Activated T-cell treated with anti-CD3 and anti-CD28 coated beads for 48 hours (primary cell): ENCODE measurements around the gene TBC1D9B.
"Not testable (repeated sequence)": the region's sequence is repeated elsewhere in the genome, so short reads cannot be mapped to it uniquely, and the experiment has no call there.

Experiments
- DNase-seq: peaks from one replicate; pipeline ENCODE4 v3.0.0-alpha.2; 2020; ENCODE audit warnings: low read depth

The TBC1D9B gene

DNA sequence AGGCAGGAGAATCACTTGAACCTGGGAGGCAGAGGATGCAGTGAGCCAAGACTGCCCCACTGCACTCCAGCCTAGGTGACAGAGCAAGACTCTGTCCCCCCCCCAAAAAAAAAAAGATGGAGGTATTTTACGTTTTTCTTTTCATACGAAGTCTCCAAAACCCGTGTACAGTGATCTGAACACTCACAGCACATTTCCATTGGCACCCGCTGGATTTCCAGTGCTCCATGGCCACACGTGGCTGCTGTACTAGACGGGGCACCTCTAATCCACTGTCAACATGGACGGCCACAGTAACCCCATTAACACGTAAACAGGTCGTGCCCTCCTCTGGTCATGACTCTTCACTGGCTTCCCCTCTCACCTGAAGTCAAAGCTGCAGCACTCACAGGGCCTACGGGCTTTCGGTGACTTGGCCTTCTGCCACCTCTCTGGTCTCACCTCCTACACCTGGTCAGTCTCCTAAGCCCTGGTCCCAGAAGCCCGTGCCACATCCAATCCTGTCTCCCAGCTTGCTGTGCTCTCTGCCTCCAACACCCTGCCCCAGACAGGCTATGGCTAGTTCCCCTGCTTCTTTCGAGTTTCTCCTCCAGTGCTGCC is 22.1 kb downstream of the TBC1D9B start:
- no peak for DNase-seq

DNA sequence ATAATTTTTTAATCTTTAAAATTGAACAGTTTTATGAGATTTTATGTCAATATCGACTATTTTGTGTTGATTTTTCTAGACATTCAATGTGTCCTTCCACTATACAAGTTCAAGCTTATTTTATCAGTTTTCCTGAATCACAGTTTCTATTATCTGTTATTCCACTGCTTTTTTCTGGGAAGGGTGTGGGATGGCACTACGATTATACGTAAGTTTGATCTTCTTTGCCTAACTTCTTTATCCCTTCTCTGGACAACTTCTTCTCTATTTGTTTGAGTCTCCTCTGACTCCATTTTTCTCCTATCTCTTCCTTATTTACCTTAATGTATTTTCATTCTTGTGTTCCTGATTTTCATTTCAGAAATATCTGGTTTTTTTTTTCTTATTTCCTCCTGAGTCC is 24.5 kb downstream of the TBC1D9B start:
- no peak for DNase-seq

DNA sequence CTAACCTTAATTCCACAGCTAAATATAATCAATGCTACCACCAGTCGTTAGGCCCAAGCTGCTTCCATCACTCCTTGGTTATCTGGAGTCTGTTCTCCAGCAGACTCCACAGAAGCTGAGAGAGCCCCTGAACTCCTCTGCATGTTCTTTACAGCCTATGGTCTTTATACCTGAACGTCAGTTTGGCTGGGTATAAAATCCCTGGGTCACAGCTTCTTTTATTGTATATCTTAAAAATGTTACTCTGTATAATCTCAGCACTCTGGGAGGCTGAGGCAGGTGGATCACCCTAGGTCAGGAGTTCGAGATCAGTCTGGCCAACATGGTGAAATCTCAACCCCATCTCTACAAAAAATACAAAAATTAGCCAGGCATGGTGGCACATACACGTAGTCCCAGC is 25.4 kb downstream of the TBC1D9B start:
- DNase-seq: no peak

DNA sequence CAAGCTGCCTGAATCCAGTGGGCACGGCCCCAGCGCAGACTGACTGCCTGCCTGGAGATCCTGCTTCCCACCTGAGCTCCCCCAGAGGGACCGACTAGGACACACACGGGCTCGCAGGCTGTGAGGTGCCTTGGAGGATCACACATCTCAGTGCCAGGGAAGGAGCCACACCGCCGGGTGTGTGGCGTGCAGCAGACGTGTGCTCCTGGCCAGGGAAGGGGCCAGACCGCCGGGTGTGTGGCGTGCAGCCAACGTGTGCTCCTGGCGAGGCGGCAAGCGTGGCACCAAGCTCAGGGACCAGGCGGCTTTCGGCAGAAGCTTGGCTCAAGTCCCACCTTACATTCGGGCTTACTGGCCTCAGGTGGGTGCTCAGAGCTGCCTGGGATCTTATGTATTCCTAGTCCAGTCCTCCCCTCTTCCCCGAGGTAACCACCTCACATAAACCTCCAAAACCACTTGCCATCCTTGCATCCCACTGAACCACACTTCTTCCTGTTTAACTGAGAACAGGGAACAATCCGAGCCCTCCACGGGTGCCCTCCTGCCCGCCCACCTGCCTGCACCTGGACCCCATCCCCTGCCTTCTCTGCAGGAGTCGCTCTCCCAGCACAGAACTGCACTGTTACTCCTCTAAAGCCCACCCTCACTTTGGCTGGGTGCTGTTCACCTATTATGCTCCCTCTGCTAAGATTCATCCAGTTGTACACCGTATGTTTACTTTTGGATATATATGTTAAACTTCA is 26.7 kb downstream of the TBC1D9B start:
- DNase-seq: no peak

DNA sequence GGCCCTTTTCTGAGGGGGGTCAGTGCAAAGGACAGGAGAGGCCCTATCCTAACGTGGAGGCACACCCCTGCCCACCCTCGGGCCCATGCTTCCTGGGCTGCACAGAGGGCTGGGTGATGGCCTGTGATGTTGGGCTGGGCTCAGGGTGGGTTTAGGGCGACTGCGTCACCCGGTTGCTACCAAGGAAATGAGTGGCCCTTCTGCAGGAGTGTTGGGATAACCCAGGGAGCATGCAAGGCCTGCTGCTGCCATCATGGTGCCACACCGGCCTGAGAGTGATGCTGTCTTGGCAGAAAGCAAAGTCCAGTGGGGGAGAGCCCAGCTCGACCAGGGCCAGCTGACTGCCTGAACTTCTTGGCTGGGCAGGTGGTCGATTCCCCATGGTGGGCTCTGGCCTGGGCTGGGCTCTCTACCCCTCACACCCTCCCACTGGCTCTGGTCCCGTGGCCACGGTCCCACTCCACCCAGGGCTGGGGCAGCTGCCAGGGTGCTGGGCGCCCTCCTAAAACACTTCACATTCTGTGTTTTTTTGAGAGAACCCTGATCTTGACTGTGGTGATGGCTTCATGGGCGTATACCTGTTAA is 27.5 kb downstream of the TBC1D9B start:
- DNase-seq: no peak

DNA sequence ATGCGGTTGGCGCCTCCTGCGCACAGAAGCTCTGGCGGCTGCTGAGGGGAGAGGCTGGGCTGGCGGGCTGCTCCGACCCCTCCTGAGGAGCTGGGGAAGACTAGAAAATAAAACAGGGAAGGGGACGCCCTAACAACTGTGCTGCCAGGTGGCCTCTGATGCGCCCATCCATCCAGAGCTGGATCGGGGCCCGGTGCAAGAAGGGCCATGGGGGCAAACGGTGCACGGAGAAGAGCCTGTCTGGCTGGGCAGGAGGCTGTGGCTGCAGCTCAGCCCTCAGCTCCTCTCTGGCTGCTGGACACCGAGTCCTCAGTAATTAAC is 28.0 kb downstream of the TBC1D9B start:
- no peak for DNase-seq

DNA sequence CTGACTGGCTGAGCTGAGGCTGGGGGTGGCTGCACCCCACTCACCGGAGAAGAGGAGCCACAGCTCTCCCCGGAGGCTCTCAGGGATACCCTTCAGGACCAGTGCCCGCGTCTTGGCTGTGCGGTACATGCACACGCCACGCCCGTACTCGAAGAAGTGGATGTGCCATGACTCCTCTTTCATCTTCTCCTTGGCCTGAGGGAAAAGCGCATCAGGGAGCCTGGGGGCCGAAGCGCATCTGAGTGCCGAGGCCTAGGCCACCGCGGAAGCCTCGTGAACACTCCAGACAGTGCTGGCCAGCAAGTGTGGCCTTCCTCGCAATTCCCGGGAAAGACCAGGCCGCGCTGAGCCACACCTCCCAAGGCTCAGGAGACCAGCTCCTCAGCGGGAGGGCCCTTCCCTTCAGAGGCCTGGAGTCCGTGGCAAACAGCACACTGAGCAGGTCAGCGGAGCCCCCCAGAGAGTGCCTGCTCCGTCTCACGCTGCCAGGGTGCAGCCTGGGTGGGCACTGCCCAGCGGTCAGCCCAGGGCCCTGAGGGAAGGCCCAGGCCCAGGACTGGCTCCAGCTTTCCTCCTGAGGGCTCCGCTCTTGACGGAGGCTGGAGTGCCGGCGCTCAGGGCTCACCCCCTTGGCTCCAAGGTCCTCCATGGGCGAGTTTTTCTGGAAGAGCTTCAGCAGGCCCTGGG is 28.6 kb downstream of the TBC1D9B start:
- DNase-seq: no peak

DNA sequence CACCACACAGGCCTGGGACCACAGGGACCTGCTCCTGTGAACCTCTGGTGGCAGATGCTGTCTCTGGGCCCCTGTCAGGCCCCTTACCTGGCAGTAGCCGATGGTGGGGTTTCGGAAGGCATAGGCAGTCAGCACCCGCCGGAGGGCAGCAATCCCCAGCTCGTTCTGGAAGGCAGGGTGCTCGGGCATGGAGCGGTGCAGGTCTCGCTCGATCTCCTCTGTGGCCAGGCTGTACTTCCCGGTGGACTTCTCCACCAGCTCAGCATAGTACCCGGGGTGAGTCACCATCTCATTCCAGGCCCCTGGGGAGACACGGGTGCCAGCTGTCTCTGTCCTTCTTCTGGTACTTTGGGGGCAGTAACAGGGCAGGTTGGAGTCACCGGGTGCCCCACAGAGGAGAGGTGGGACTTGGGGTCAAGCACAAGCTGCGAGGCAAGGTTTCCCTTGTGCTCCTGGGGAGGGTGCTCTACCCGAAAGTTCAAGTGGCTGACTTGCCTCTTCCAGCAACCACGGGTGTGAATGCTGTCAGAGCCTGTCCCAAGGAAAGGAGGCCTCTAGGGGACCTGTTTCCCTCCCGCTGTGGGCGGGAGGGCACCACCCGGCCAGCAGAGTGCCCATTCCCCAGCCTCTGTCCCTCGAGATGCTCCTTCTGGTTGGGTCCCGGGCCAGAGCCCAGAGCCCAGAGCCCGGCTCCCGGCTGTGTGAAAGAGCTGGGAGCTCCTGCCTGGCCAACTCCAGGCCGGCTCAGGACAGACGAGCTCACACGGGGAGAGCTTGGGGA is 29.3 kb downstream of the TBC1D9B start:
- DNase-seq: no peak

DNA sequence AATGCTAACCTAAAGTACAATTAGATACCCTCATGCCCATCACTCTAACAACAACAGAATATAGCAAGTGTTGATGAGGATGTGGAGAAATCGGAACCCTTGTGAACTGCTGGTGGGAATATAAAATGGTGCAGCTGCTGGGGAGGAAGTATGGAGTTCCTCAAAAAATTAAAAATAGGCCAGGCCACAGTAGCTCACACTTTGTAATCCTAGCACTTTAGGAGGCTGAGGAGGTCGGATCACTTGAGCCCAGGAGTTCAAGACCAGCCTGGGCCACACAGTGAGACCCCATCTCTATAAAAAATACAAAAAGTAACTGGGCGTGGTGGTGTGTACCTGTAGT is 31.1 kb downstream of the TBC1D9B start:
- DNase-seq: no peak

DNA sequence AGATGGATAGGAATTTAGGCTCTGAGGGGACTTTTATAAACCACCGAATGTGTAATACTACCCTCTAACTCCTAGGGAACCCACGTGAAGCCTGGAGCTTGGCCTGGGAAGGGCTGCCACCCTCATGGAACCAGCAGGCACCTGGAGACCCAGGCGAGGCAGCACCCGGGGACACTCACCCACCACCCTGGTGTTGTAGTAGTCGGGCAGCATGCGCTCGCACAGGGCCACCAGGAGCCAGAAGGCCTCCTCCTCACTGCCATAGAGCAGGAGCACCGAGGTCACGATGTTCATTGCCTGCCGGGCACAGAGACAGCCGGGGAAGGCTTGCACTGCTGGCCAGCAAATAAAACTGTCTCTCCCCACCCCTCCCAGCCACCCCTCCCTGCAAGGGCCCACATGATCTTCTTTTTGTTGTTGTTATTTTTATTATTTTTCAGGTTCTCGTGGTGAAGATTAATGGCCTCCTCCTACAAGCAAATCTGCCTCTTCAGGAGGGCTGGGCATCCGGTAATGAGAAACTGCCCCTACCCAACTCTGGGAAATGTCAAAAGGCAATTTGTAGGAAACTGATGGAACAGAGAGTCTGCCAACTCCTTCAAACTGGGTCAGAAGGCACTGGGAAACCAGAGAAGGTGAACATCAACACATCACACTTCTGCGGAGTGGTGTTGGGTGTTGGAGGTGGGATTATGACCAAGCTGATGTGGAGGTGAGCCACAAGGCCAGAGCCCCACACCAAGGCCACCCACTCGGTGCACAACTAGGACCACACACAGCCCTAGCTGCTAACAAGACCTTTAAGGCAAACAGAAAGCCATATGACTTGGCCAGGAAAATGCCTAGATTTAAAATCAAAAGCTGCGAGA is 31.7 kb downstream of the TBC1D9B start:
- no peak for DNase-seq

DNA sequence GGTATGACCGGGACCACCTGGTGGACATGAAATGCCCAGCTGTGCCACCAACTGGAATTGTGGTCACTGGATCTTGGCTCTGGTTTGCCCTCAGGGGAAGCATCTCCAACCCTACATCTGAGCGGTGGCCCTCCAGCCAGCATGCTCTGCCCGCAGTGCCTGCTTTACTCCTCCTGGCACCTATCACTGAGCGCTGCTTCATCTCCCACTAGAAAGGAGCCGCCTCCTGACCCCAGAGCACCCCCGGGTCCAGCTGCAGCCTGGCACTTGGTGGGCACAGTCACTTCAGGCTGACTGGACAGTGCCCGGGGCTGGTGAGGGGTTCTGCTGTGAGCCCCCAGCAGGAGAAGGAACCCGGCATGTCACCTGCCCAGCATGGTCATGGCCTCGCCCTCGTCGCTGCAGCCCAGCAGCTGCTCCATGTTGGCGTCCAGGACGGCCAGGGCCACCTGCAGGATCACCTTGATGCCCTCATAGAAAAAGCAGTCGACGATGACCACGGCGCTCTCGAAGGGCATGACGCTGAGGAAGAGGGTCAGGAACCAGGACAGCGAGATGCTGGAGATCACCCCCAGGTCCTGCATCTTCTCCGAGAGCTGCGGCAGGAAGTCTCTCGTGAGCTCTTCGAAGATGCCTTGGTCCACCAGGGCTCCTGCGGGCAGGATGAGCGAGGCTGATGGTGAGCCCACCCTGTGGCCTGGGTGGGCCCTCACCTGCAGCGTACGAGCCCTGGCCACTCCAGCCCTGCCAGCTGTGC is 33.0 kb downstream of the TBC1D9B start:
- no peak for DNase-seq

DNA sequence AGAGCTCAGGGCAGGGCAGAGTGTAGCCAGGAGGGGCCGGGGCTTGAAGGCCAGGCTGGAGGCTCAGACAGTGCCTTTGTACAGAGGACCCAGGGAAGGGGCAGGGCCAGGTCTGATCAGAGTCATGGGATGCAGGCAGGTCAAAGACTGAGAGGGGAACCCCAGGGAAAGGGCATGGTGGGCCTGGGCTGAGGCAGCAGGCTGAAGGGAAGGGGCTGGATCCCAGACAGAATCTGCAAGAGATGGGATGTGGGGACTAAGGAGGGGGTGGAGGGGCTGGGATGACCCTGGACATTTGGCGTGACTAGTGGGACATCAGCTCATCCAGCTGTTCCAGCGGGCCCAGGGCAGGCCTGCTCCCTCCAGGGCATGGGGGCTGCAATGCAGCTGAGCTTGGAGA is 33.6 kb downstream of the TBC1D9B start:
- DNase-seq: no peak

DNA sequence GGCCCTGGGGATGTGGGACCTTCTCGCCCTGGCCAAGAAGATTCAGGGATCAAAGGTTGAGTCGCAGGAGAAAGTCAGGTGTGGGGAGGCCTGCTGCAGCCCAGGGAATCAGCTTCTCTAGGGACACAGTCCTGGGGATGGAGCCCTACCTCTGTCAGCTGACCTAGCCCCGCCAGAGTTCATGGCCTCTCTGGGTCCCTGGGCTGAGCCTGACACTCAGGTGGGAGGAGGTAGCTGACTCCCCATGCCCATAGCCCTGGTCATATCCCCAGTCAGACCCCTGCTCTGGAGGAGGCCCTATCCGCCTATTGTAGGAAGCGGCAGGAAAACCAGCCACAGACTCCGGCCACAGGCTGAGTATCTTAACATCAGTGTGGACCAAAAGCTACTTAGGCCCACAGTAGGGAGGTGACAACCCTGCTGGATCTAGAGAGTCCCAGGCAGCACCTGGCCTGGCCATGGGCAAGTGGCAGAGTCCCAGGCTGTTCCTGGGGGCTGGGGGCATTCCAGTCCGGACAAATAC is 34.0 kb downstream of the TBC1D9B start:
- no peak for DNase-seq

DNA sequence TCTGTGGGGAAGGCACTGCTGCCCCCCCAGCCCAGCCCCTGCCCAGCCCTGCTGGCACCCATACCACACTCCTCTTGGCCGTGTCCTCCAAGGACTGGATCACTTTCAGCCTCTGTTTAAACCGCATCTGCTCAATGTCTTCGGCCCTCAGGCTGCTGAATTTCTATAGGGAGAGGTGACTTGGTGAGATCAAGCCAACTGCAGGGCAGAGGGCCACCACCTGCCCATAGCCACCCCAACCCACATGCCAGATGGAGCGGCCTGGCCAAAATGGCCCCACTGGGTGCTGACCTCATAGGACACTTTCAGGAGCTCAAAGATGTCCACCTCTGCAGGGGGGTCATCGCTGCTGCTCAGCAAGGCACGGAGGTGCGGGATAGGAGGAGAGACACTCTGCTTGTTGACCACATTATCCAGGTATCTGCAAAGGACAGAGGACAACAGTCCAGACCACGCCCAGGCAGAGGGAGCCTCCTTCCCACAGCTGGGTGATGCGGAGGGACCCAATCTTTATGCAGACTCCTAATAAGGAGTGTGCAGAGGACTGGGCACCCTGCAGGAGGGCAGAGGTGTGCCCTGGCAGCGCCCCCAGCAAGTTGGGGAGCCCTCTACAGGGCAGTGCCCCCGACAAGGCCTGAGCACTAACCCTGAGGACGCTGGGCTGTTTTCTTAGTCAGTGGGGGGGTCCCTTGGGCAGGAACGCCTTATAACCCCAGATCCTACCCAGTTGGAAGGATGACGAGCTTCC is 34.7 kb downstream of the TBC1D9B start:
- no peak for DNase-seq

DNA sequence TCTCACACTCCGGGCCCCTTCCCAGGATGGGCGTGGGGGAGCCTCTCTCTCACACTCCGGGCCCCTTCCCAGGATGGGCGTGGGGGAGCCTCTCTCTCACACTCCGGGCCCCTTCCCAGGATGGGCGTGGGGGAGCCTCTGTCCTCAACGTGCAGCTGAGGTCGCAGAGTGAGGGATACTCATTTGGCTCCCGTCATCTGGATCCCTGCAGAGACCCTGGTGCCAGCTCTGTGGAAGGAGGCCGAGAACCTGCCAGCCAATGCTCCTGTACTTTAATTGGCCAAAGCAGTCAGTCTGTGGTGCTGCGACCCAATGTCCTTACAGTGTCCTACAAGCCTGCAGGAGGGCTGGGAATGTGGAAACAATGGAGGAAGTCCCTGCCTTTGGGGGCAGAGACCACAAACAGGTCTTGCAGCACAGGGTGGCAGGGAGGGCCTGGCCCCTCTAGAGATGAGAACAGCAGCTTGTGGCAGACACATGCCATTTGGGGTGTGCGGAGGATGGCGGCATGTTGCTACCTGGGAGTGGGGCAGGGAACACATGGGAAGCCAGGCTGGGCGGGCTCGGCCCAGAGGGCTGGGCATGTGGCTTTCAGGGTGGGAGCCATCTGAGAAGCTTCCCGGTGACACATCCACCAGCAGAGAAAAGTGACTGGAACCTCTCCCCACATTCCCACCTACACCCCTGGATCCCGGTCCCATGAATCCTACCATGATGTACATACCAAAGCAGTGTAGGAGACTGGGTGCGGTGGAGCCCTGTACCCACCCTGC is 35.5 kb downstream of the TBC1D9B start:
- no peak for DNase-seq

DNA sequence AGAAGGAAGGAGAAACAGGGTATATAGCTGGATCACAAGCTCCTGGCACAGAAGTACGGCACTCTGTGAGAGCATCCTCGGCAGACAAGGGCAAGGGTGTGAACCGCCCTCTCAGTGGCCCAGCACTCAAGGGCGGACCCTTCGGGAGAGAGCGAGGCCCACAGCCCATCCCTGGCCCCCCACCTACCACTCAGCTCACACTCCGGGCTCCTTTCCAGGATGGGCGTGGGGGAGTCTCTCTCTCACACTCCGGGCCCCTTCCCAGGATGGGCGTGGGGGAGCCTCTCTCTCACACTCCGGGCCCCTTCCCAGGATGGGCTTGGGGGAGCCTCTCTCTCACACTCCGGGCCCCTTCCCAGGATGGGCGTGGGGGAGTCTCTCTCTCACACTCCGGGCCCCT is 36.2 kb downstream of the TBC1D9B start:
- DNase-seq: not testable (repeated sequence)

DNA sequence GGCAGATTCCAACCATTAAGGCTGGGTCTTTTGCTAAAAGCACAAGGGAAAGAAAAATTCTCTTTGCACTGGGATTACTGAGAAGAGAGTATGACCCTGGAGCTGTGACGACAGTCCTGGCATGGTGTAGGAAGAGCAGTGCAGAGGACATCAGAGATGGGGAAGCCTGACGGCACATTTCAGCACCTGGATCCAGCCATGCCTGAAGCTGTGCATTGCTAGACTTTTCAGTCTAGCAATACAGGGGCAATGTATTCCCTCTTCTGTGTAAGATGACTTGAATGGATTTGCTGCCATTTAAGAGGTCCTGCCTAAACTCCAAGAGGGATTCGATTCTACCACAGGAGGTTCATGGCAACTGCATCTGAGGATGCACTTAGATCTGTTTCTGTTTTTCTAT is 36.7 kb downstream of the TBC1D9B start:
- no peak for DNase-seq

DNA sequence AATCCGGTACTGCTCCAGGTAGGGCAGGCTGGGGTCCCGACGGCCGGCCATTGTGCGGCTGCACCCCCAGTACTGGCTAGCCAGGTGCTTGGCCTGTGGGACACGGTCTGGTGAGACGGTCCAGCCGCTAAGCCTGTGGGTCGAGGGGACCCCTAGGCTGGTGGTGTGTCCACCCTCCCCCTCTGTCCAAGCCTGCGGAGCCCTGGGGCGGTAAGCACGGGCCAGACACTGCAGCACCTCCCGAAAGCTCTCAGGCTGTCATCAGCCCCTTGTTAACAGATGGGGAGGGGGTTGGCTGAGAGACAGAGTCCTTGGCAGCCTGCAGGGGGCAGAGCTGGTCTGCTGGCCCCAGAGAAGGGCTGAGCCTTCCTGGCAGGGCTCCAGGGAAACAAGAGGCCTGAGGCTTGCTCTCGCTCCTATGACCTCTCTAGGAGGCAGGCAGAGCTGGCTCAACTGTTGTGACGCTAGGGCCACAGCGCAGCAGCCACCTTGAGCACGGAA is 37.2 kb downstream of the TBC1D9B start:
- DNase-seq: no peak
